ENCODE results near the gene KCTD12. TPM values are rescaled to one million over a fixed set of nuclear protein-coding genes. Genes with fewer than 3 reads are reported as not detected.

The KCTD12 gene
- total RNA-seq, 2 donors from 2014 or later = 21.5 to 111 TPM

GRCh38 chr13:76884186-76884906, 1.9 kb downstream of the KCTD12 start:
- H3K27ac ChIP-seq = peak overlapping the region; percentile 69 to 74
- TF ChIP-seq POLR2AphosphoS5 (IDR thresholded peaks at IDR 0.05) (no peak), CTCF (IDR thresholded peaks at IDR 0.05) (no peak), POLR2A (IDR thresholded peaks at IDR 0.05) (no peak)
- H3K9me3 ChIP-seq = no peaks in the 10 kb centered on the region
- peaks cover 3% of the 10 kb centered on the region for H3K27me3 ChIP-seq (replicated peaks; ENCODE audit: insufficient read depth)
- intact Hi-C loops (cut with DNase I) = no loop called here
- H3K36me3 ChIP-seq = no peaks in the 10 kb centered on the region
- WGBS = 30% methylated on average over 15 of the region's 15 CpGs
- DNase-seq (ENCODE audit: low spot score) = no peak
- H3K4me3 ChIP-seq = peak overlapping the region; percentile 53 to 54
- no peaks in the 10 kb centered on the region for H3K4me1 ChIP-seq (replicated peaks)

- H3K4me3 ChIP-seq = no peak overlapping the region
- peaks cover 3% of the 10 kb centered on the region for H3K27me3 ChIP-seq (replicated peaks; ENCODE audit: insufficient read depth)
- DNase-seq (ENCODE audit: low spot score) = no peak
- no peak overlapping the region for H3K27ac ChIP-seq
- TF ChIP-seq CTCF (IDR thresholded peaks at IDR 0.05) (no peak), POLR2A (IDR thresholded peaks at IDR 0.05) (no peak), POLR2AphosphoS5 (IDR thresholded peaks at IDR 0.05) (no peak)
- no peaks in the 10 kb centered on the region for H3K4me1 ChIP-seq (replicated peaks)
- H3K9me3 ChIP-seq = no peaks in the 10 kb centered on the region
- 77% methylated on average over 3 of the region's 3 CpGs for WGBS
- intact Hi-C loops (cut with DNase I) = no loop called here
- no peaks in the 10 kb centered on the region for H3K36me3 ChIP-seq
These were observed 3.0 kb downstream of the KCTD12 start for GRCh38 chr13:76883236-76883635.

GRCh38 chr13:76882431-76882830, 3.8 kb downstream of the KCTD12 start:
- Histone ChIP-seq H3K27ac (no peak overlapping the region), H3K36me3 (no peaks in the 10 kb centered on the region), H3K4me1 (replicated peaks) (no peaks in the 10 kb centered on the region), H3K27me3 (replicated peaks; ENCODE audit: insufficient read depth) (peaks cover 3% of the 10 kb centered on the region), H3K4me3 (no peak overlapping the region), H3K9me3 (no peaks in the 10 kb centered on the region)
- intact Hi-C loops (cut with DNase I) = no loop called here
- DNase-seq (ENCODE audit: low spot score) = no peak
- WGBS = 81% methylated on average over 4 of the region's 4 CpGs
- TF ChIP-seq CTCF (IDR thresholded peaks at IDR 0.05) (no peak), POLR2A (IDR thresholded peaks at IDR 0.05) (no peak), POLR2AphosphoS5 (IDR thresholded peaks at IDR 0.05) (no peak)

GRCh38 chr13:76879883-76880270, 6.3 kb downstream of the KCTD12 start:
- Histone ChIP-seq H3K4me3 (no peak overlapping the region), H3K36me3 (no peaks in the 10 kb centered on the region), H3K4me1 (replicated peaks) (no peaks in the 10 kb centered on the region), H3K27ac (no peak overlapping the region), H3K9me3 (no peaks in the 10 kb centered on the region), H3K27me3 (replicated peaks; ENCODE audit: insufficient read depth) (peaks cover 3% of the 10 kb centered on the region)
- TF ChIP-seq POLR2AphosphoS5 (IDR thresholded peaks at IDR 0.05) = no peak
- no peak for TF ChIP-seq CTCF (IDR thresholded peaks at IDR 0.05)
- no peak for TF ChIP-seq POLR2A (IDR thresholded peaks at IDR 0.05)
- DNase-seq (ENCODE audit: low spot score) = no peak
- intact Hi-C loops (cut with DNase I) = no loop called here
- 74% methylated on average over 3 of the region's 3 CpGs for WGBS

Measured in prostate gland (tissue), 2 donors.